Endothelial cell of umbilical vein (primary cell): Measurements from ENCODE around the gene FGF12. TPM values are rescaled to one million over a fixed set of nuclear protein-coding genes. Genes with fewer than 3 reads are reported as not detected.

Experiments
- BruUV-seq: library from RNA; stranded (reverse); fragments of 400-500 nt; replicated peaks from 2 replicates; lab custom pipeline; 2021; lab: Mats Ljungman, UMichigan
- CTCF ChIA-PET: fragments of 300-600, 350-600 bp; sonication (Branson Sonifier 250); formaldehyde crosslinking; loops from one replicate; lab custom pipeline; 2021; ENCODE audit warnings: antibody characterized with exemption, inconsistent platforms; lab: Charles Lee
- POLR2A ChIA-PET: fragments of 300-600, 350-600 bp; sonication (Branson Sonifier 250); formaldehyde crosslinking; loops from one replicate; lab custom pipeline; 2021; ENCODE audit warnings: antibody characterized with exemption, inconsistent platforms; lab: Charles Lee
- DNase-seq: peaks from one replicate; pipeline ENCODE4 v3.0.0-alpha.2; 2011; ENCODE audit warnings: low read depth, low spot score
- FAIRE-seq: peaks from 2 replicates; lab custom pipeline; 2011; peaks lifted over from hg19 to GRCh38; lab: Jason Lieb, UNC
- H2AFZ ChIP-seq: 2 replicates; pipeline ENCODE4 v1.6.0; 2012; ENCODE audit warnings: low read depth, low read length, control low read depth, inconsistent platforms
- H3K27ac ChIP-seq: 2 replicates; pipeline ENCODE4 v1.5.1; 2011; ENCODE audit warnings: low read depth, mild to moderate bottlenecking, control low read depth, low read length, moderate library complexity; ENCODE audit not compliant: insufficient read depth
- H3K27me3 ChIP-seq, 2 experiments: 2 replicates each; pipeline versions ENCODE4 v1.6.0 to v1.6.1; 2011; ENCODE audit warnings: low read length in 2 of 2, mixed read lengths in 1 of 2; ENCODE audit not compliant: control insufficient read depth in 2 of 2, insufficient read depth in 2 of 2
- H3K36me3 ChIP-seq, 2 experiments: 2 replicates in 1 of 2; 3 replicates in 1 of 2; pipeline ENCODE4 v1.5.1; 2011; ENCODE audit warnings: low read length in 2 of 2, mild to moderate bottlenecking in 1 of 2, moderate library complexity in 1 of 2; ENCODE audit not compliant: control insufficient read depth in 2 of 2, insufficient read depth in 2 of 2; ENCODE audit errors: extremely low read depth in 1 of 2
- H3K4me1 ChIP-seq: 3 replicates; pipeline ENCODE4 v1.5.1; 2011; ENCODE audit warnings: mild to moderate bottlenecking, low read length; ENCODE audit not compliant: control insufficient read depth, insufficient read depth; ENCODE audit errors: extremely low read depth
- H3K4me2 ChIP-seq: 2 replicates; pipeline ENCODE4 v1.6.1; 2011; ENCODE audit warnings: low read length, control low read depth, mixed read lengths; ENCODE audit not compliant: insufficient read depth
- H3K4me3 ChIP-seq, 3 experiments: fragments of 200-600 bp in 1 of 3; sonication (generic), shearing (Covaris generic) in 1 of 3; replicated peaks in 1 of 3; 2 replicates each; pipeline ENCODE4 v1.5.1; 2011 to 2016; ENCODE audit warnings: control low read depth in 3 of 3, low read length in 3 of 3, mild to moderate bottlenecking in 2 of 3, inconsistent platforms in 1 of 3, low read depth in 1 of 3, moderate library complexity in 1 of 3; ENCODE audit not compliant: insufficient read depth in 1 of 3
- H3K79me2 ChIP-seq: 2 replicates; pipeline ENCODE4 v1.6.0; 2012; ENCODE audit warnings: low read length, inconsistent platforms; ENCODE audit not compliant: control insufficient read depth, insufficient read depth
- H3K9ac ChIP-seq: replicated peaks from 2 replicates; pipeline ENCODE3; 2011; ENCODE audit warnings: low read length, control low read depth; ENCODE audit not compliant: insufficient read depth; ENCODE audit errors: extremely low read depth
- H3K9me1 ChIP-seq: replicated peaks from 3 replicates; pipeline ENCODE4 v1.6.0; 2011; ENCODE audit warnings: mild to moderate bottlenecking, low read length; ENCODE audit not compliant: control insufficient read depth, insufficient read depth; ENCODE audit errors: extremely low read depth
- H3K9me3 ChIP-seq: replicated peaks from 2 replicates; pipeline ENCODE4 v1.5.1; 2012; ENCODE audit warnings: low read length, inconsistent platforms; ENCODE audit not compliant: control insufficient read depth, insufficient read depth
- H4K20me1 ChIP-seq: replicated peaks from 2 replicates; pipeline ENCODE3; 2011; ENCODE audit warnings: mild to moderate bottlenecking, low read length; ENCODE audit not compliant: control insufficient read depth, insufficient read depth; ENCODE audit errors: extremely low read depth
- EZH2 ChIP-seq: IDR thresholded peaks from 2 replicates; pipeline ENCODE4 v1.6.1; 2012; ENCODE audit warnings: borderline replicate concordance, low read depth, mild to moderate bottlenecking, moderate library complexity, low read length, inconsistent platforms; ENCODE audit not compliant: severe bottlenecking
- FOS ChIP-seq: IDR thresholded peaks from 2 replicates; pipeline ENCODE4 v1.6.1; 2011; ENCODE audit warnings: mild to moderate bottlenecking, low read length, moderate library complexity, borderline replicate concordance; ENCODE audit not compliant: insufficient read depth
- GATA2 ChIP-seq: IDR thresholded peaks from 2 replicates; pipeline ENCODE4 v1.7.0; 2011; ENCODE audit warnings: low read depth, mild to moderate bottlenecking, moderate library complexity, mixed read lengths, low read length; ENCODE audit not compliant: insufficient read length, insufficient read depth
- JUN ChIP-seq: IDR thresholded peaks from 2 replicates; pipeline ENCODE4 v1.6.1; 2011; ENCODE audit warnings: borderline replicate concordance, low read depth; ENCODE audit not compliant: insufficient read length, insufficient read depth
- MYC ChIP-seq: IDR thresholded peaks from one replicate; pipeline ENCODE4 v1.6.1; 2011; ENCODE audit warnings: mild to moderate bottlenecking, low read depth, low read length
- POLR2A ChIP-seq: IDR thresholded peaks from 2 replicates; pipeline ENCODE4 v1.6.1; 2012; ENCODE audit warnings: low read depth, mild to moderate bottlenecking, control low read depth, low read length
- POLR2AphosphoS5 ChIP-seq: IDR thresholded peaks from 2 replicates; pipeline ENCODE4 v1.6.1; 2012; ENCODE audit warnings: low read depth, mild to moderate bottlenecking, control low read depth, low read length, moderate library complexity; ENCODE audit not compliant: insufficient read depth
- dilution Hi-C: fragments of 300-500 bp; cut with MboI; formaldehyde crosslinking; loops from one replicate; pipeline ENCODE4 v1.15.0; 2019; ENCODE audit warnings: low sequenced_read_pairs; ENCODE audit not compliant: extremely low pct_ligation_motif_present
- intact Hi-C: fragments of 100-400 bp; cut with micrococcal nuclease; formaldehyde crosslinking; loops from one replicate; pipeline ENCODE4 v1.10.0; 2022
- polyA plus RNA-seq, 4 experiments: library from polyadenylated mRNA; depleted of rRNA in 3 of 4; stranded (reverse) in 3 of 4; unstranded in 1 of 4; fragments of >200 nt; gene quantifications; 2 replicates each; pipeline versions ENCODE4 v1.2.1 to v1.2.3, GENCODE V29; 2011 to 2012; ENCODE audit warnings: missing spikeins in 1 of 4
- total RNA-seq: library from RNA; stranded (reverse); gene quantifications from 2 replicates; pipeline ENCODE4 v1.2.3, GENCODE V29; 2021
- TF ChIP-seq, protein P1 (sequence below), 2 donors: IDR thresholded peaks; 1 replicate in 1 of 2; 2 replicates in 1 of 2; pipeline ENCODE4 v1.5.1; 2011; ENCODE audit warnings: low read length in 2 of 2, mild to moderate bottlenecking in 2 of 2, moderate library complexity in 2 of 2, control low read depth in 1 of 2, inconsistent platforms in 1 of 2, low read depth in 1 of 2; ENCODE audit not compliant: insufficient read depth in 1 of 2; ENCODE audit errors: extremely low read depth in 1 of 2
- TF ChIP-seq, protein P2 (sequence below): IDR thresholded peaks from 2 replicates; pipeline ENCODE4 v1.6.1; 2011; ENCODE audit not compliant: insufficient read depth, insufficient read length

The FGF12 gene
- total and polyA plus RNA-seq, 2 donors (not counting 3 experiments of a cell fraction or from before 2014, with no cell fraction given), result 0.72 to 2.5 TPM

DNA sequence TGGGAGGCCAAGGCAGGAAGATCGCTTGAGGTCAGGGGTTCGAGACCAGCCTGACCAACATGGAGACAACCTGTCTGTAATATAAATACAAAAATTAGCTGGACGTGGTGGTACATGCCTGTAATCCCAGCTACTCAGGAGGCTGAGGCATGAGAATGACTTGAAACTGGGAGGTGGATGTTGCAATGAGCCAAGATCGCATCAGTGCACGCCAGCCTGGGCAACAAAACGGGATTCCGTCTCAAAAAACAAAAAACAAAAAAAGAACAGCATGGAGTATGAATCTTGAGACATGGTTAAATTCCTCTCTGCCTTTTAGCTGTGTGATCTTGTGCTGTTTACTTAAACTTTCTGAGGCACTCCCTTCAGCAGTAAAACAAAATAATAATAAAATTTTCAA, 244.9 kb downstream of the FGF12 start:
- peaks cover 13% of the 10 kb centered on the region for H3K4me1 ChIP-seq
- peak overlapping the region; percentile 20 for H3K4me2 ChIP-seq
- H3K9me1 ChIP-seq, result no peaks in the 10 kb centered on the region
- H3K79me2 ChIP-seq, result no peaks in the 10 kb centered on the region
- no peak overlapping the region for H2AFZ ChIP-seq
- H3K9me3 ChIP-seq, result no peaks in the 10 kb centered on the region
- no peak overlapping the region for H3K9ac ChIP-seq
- H3K27ac ChIP-seq, result peak overlapping the region; percentile 45
- no TSS peak for BruUV-seq
- dilution Hi-C loops, result no loop called here
- H4K20me1 ChIP-seq, result no peaks in the 10 kb centered on the region
- DNase-seq (no peak), FAIRE-seq (no peak)
- intact Hi-C loops, result no loop called here
- H3K27me3 ChIP-seq, result peaks cover 0 to 6% of the 10 kb centered on the region in 2 experiments
- no peaks in the 10 kb centered on the region for H3K36me3 ChIP-seq
- TF ChIP-seq POLR2AphosphoS5 (no peak), GATA2 (no peak), MYC (no peak), FOS (no peak), POLR2A (no peak), EZH2 (no peak), JUN (no peak)
- TF ChIP-seq, protein P1, sequence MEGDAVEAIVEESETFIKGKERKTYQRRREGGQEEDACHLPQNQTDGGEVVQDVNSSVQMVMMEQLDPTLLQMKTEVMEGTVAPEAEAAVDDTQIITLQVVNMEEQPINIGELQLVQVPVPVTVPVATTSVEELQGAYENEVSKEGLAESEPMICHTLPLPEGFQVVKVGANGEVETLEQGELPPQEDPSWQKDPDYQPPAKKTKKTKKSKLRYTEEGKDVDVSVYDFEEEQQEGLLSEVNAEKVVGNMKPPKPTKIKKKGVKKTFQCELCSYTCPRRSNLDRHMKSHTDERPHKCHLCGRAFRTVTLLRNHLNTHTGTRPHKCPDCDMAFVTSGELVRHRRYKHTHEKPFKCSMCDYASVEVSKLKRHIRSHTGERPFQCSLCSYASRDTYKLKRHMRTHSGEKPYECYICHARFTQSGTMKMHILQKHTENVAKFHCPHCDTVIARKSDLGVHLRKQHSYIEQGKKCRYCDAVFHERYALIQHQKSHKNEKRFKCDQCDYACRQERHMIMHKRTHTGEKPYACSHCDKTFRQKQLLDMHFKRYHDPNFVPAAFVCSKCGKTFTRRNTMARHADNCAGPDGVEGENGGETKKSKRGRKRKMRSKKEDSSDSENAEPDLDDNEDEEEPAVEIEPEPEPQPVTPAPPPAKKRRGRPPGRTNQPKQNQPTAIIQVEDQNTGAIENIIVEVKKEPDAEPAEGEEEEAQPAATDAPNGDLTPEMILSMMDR (IDR thresholded peaks at IDR 0.05; ENCODE audit: extremely low read depth in 1 of 2, insufficient read depth in 1 of 2, low read depth in 1 of 2, low read length in 2 of 2), result no peak
- TF ChIP-seq, protein P2, sequence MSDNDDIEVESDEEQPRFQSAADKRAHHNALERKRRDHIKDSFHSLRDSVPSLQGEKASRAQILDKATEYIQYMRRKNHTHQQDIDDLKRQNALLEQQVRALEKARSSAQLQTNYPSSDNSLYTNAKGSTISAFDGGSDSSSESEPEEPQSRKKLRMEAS, result no peak
- H3K4me3 ChIP-seq, result no peak overlapping the region
- POLR2A ChIA-PET, result no interaction called here
- CTCF ChIA-PET, result interaction anchor here (0.8 to 1.5 kb wide), 5 partner anchors 12 to 321 kb away, joined by 3 to 10 read pairs (median 3); no protein-coding TSS in a partner anchor
